ENCODE results near the gene RAD51B.
A peak's percentile ranks its signal among the peaks of the same experiment; 100 is the strongest.
"Not testable (repeated sequence)": the region's sequence is repeated elsewhere in the genome, so short reads cannot be mapped to it uniquely, and the experiment has no call there.

RAD51B gene

DNA sequence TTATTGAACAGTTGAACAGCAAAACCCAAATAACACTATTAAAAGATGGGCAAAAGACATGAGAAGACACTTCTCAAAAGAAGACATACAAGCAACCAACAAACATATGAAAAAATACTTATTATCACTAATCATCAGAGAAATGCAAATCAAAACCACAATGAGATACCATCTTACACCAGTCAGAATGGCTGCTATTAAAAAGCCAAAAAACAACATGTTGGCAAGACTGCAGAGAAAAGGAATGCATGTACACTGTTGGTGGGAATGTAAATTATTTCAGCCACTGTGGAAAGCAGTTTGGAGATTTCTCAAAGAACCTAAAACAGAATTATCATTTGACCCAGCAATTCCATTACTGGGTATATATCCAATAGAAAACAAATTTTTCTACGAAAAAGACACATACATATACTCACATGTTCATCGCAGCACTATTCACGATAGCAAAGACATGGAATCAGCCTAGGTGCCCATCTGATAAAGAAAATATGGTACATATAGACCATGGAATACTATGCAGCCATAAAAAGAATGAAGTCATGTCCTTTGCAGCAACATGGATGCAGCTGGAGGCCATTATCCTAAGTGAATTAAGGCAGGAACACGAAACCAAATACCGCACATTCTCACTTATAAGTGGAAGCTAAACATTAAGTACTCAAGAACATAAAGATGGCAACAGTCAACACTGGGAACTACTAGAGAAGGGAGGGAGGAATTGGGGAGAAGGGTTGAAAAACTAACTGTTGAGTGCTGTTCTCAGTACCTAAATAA lies 367.1 kb downstream of the RAD51B start:
- DNase-seq, result not testable (repeated sequence)

DNA sequence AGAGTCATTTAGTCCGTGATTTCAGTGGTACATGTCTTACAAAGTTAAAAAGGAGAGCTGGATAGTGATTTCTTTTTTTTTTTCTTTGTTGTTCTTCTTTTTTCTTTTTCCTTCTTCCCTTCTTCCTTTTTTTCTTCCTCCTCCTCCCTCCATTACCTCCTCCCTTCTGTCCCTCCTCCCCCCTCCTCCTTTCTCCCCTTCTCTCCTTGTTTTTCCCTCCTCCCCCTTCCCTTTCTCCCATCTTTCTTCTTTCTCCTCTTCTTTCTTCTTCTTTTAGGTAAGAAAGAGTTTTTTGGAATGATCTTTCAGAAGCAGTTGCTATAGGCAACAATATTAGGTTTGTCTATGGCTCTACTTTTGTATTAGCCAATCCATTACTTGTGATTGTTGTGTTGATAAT lies 368.6 kb downstream of the RAD51B start:
- no peak for DNase-seq

GRCh38 chr14:68190032-68190431 lies 370.5 kb downstream of the RAD51B start:
- no peak for DNase-seq

DNA sequence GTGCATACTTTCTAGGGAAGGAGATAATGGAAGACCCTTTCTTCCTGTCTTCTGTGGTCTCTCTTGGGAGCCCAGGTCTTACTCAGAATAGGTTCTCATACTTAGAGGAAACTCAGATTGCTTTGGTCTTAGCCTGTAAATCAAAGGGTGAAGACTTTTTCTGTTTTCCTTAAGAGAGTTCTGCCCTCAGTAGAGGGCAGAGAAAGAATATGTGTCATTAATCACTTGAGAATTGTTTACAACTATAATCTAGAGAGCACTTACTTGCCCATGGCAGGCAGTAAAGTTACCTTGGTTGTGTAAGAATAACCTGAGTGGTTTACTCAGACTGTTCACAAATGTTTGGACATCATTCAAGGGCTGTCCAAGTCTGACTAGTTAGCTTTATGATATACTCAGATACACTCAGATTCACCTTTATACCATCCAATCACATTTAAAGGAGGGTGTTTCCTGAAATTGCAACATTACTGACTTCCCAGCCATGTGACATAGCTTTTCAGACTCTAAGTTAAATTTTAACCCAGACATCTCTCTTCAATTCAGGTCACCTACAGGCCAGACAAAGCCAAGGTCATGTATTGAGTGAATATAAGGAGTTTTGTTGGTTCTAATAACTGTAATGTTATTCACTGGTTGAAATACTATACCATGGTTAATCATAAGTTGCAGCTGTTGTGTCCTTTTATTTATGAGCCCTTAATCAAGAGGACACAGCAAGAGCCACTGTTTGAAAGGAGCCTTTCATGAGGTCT lies 372.2 kb downstream of the RAD51B start:
- no peak for DNase-seq

DNA sequence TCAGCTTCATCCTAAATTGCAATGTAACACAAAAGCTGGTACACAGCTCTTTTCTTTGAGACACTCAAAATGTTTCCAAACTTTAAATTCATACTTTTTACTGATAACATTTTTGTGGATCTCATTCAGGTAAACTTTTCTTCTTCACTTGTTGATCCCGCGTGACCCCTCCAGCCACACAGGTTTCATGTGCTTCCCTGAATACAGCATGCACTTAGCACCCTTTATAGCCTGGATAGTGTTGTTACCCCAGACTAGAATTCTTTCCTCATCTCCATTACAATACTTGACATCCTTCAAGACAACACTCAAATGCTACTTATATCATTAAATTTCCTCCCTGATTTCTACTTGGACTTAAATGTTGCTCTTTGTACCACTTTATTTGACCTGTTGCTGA lies 373.4 kb downstream of the RAD51B start:
- DNase-seq, result no peak

DNA sequence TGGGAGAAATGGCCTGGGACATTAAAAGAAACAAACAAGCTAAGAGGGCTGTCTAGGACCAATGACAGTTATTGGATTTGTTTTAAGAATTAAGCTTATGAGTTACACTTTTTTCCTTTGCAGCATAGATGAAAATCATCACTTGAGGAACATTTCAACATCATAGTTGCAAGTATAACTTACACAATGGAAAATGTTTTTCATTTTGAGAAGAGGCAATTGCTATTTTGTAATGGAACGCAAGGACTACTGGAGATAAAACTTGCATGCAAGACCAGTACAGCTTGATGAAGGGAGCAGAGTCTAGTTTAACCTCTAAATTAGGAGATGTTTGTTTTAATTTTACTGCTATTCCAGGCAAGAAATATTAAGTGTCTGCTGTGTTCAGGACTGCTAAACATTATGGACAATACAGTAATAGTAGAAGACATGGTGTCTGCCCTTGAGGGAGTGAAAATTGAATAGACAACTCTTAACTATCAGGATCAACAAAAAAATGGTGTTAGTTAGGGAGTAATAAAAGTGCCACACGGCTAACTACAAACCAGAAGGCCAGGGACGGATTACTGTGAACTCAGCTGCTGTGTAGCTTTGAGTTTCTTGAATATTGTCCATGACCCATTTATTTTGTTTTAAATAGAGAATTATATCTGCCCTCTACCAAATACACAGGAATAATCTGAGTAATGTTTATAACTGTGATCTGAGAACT lies 374.5 kb downstream of the RAD51B start:
- DNase-seq, result no peak

DNA sequence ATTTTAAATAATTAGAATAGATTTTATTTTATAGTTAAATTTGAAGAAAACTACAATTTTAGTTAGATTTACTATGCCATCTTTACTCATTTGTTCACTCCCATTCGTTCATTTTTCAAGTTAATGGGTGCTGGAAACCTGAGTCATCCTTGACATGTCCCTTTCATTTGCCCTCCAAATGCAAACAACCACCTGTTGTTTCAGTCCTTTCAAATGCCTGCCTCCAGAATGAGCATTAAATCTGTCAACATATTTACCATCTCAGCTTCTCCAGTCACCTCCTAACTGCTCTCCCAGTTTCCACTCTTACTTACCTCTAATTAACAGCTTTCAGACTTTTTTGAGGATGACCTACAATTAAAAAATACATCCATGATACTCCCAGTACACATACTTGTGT lies 375.5 kb downstream of the RAD51B start:
- peak; percentile 2 for DNase-seq

- no peak for DNase-seq
Observed at GRCh38 chr14:68198713-68199495, 379.3 kb downstream of the RAD51B start.

GRCh38 chr14:68199554-68200151 lies 380.1 kb downstream of the RAD51B start:
- DNase-seq, result no peak

DNA sequence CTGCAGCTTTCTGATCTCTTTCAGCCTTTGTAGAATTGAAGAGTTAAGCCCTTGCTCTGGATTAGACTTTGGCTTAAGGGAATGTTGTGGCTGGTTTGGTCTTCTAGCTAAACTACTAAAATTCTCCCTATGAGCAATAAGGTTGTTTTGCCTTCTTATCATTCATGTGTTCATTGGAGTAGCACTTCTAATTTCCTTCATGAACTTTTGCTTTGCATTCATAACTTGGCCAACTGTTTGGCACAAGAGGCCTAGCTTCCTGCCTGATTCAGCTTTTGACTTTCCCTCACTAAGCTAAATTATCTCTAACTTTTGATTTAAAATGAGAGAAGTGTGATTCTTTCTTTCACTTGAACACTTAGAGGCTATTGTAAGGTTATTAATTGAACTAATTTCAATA lies 384.3 kb downstream of the RAD51B start:
- DNase-seq, result no peak

DNA sequence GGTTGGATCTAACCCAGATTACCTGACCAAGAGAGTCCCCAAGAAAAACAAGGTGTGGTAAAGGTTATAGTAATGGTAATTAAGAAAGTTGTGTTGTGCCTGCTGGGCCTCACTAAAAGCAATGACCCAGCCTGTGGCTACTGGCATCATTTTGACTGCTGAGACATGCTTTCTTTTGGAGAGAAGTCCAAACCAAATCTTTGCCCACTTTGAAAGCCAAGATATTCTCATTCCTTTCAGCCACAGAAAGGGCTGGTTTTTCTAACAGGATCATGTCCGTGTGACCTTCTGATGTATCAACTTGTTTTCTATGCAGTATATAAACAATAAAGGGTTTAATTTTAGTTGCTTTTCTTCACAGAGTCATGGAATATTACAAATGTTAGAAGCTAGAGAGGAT lies 388.6 kb downstream of the RAD51B start:
- no peak for DNase-seq

DNA sequence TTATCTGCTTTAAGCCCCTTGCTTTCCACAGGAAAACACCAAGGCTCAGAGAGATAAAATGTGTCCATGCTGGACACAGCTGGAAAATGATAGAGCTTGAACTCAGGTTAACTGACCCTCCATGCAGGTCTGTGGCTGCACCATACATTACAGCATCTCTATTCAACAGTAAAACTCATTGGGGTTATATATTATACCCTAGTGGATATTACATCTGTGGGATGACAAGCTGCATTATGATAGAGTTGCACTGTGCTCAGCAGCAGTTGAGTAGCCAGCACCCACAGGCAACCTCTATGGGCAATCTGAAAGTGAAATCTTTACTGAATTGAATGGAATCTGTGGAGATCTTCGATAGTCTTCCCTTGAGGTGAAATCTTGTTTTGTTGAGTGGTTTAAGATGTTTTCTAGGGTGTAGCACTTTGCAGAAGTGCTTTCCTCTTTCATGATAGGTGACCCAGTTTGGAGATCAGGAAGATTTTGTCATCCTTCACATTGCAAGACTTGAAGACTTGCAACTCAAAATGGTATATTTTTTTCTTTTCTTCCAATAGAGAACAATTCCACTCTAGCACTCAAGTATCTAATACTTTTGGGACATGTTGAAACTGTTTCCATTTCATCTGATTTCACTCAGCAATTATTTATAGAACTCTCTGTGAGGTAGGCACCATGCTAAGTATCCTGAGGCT lies 389.2 kb downstream of the RAD51B start:
- DNase-seq, result no peak

GRCh38 chr14:68210729-68211299 lies 391.2 kb downstream of the RAD51B start:
- no peak for DNase-seq

DNA sequence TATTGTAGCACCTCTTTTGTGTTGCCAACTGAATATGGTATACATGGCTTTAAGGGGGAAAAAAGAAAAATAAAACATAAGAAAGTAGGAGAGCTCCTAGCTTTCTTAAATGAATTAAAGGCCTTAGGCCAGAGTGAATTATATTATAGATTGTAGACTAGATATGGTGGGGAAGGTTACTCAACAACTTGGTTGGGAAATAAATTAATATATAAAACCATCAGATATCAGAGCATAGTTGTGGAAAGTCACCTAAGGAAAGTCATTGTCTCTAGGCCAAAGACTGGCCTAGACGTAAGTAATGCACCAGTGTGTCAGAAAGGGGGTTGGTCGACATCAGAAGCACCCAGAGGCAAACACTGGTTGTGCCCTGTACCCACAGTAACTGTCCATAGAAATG lies 391.8 kb downstream of the RAD51B start:
- DNase-seq, result no peak

- no peak for DNase-seq
Observed at GRCh38 chr14:68211886-68212285, 392.3 kb downstream of the RAD51B start.

- DNase-seq, result no peak
Observed at GRCh38 chr14:68212361-68212760, 392.8 kb downstream of the RAD51B start.

- no peak for DNase-seq
Observed at GRCh38 chr14:68214431-68214830, 394.9 kb downstream of the RAD51B start.

DNA sequence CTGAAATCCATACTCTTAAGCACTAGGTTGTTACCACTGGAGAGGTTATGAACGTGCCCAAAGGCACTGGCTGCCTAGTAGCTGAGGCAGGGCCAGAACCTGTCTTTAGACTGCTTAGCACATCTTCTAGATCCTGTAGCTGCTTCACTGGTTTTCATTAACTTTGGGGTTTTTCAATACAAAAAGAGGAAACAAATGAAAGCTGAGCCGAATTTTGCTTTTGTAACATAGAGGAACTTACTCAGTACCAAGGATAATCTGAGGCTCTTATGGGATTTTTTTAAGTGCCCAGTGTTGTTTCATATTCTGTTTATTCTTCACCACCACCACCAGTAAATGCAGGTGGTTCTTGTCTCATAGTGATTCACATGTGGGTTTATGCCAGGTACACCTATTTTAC lies 396.1 kb downstream of the RAD51B start:
- DNase-seq, result no peak

DNA sequence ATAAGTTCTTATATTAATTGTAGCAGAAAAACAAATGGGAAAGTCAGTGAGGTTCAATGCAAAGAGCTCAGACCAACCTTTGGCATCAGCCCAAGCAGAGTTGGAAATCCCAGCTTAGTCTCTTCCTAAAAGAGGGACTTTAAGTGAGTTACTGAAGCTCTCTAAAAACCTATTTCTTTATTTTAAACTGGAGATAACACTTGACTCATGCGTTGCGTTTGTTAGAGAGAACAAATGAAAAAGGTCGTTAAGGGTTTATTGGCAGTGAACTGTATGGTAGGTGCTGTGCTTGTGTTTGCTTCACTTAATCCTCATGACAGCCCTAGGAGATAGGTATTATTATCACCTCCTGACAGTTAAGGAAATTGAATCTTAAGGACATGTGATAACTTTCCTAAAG lies 396.5 kb downstream of the RAD51B start:
- no peak for DNase-seq

DNA sequence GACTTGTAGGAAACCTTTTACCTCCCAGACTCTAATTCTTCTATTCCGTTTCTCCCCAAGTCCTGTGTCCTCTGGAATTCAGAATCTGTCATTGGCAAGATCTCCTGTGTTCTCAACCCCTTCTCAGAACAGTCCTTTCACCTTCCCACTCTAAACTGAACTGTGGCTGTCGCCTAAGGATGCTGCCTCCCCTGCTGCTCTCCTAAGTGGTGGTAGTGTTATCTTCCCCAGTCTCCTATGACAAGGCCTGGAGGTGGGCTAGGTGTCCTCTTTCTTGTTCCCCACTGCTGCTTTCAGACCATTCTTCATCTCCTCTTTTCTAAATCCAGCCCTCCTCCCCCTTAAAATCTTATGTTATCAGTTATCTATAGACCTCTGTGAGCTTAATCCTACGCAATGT lies 397.4 kb downstream of the RAD51B start:
- no peak for DNase-seq

GRCh38 chr14:68217791-68218340 lies 398.3 kb downstream of the RAD51B start:
- no peak for DNase-seq
